ENCODE data around the gene STX2.
"Not testable (repeated sequence)": the region's sequence is repeated elsewhere in the genome, so short reads cannot be mapped to it uniquely, and the experiment has no call there.

The STX2 gene

GRCh38 chr12:130838951-130839769 is at the start of gene STX2:
STX2 (minus strand) TSS chr12:130839250; CDS start chr12:130839099, 151 bp downstream.
- H3K4me3 ChIP-seq (ENCODE audit: low read length) = peak within 1 kb of the TSS; percentile 92
- peaks cover 10% of the 10 kb centered on the region for H3K4me1 ChIP-seq (ENCODE audit: control insufficient read depth, insufficient read depth, low read length)
- H3K27me3 ChIP-seq (replicated peaks; ENCODE audit: control insufficient read depth, insufficient read depth, low read length) = no peaks in the 10 kb centered on the region
- peak; percentile 93 for DNase-seq (ENCODE audit: low read depth)
- H3K36me3 ChIP-seq (ENCODE audit: control insufficient read depth, insufficient read depth, low read length, severe bottlenecking) = no peaks in the 10 kb centered on the region
- H3K9ac ChIP-seq (ENCODE audit: low read length) = peak within 1 kb of the TSS; percentile 90
- no peaks in the 10 kb centered on the region for H3K9me3 ChIP-seq (ENCODE audit: control insufficient read depth, low read length)

GRCh38 chr12:130887190-130887589 is 48.1 kb upstream of the STX2 start:
- H3K27me3 ChIP-seq (replicated peaks; ENCODE audit: control insufficient read depth, insufficient read depth, low read length); H3K4me1 ChIP-seq (ENCODE audit: control insufficient read depth, insufficient read depth, low read length); H3K36me3 ChIP-seq (ENCODE audit: control insufficient read depth, insufficient read depth, low read length, severe bottlenecking); H3K4me3 ChIP-seq (ENCODE audit: low read length); H3K9me3 ChIP-seq (ENCODE audit: control insufficient read depth, low read length); H3K9ac ChIP-seq (ENCODE audit: low read length); DNase-seq (ENCODE audit: low read depth): not testable (repeated sequence)

- no peaks in the 10 kb centered on the region for H3K9me3 ChIP-seq (ENCODE audit: control insufficient read depth, low read length)
- H3K27me3 ChIP-seq (replicated peaks; ENCODE audit: control insufficient read depth, insufficient read depth, low read length) = peaks cover 7% of the 10 kb centered on the region
- no peak for DNase-seq (ENCODE audit: low read depth)
- no peak overlapping the region for H3K9ac ChIP-seq (ENCODE audit: low read length)
- H3K4me3 ChIP-seq (ENCODE audit: low read length) = no peak overlapping the region
- H3K36me3 ChIP-seq (ENCODE audit: control insufficient read depth, insufficient read depth, low read length, severe bottlenecking) = peaks cover 11% of the 10 kb centered on the region
- H3K4me1 ChIP-seq (ENCODE audit: control insufficient read depth, insufficient read depth, low read length) = peaks cover 6% of the 10 kb centered on the region
Observed at GRCh38 chr12:130881548-130881947, 42.5 kb upstream of the STX2 start.

GRCh38 chr12:130881046-130881445 is 42.0 kb upstream of the STX2 start:
- no peak for DNase-seq (ENCODE audit: low read depth)
- Histone ChIP-seq H3K36me3 (ENCODE audit: control insufficient read depth, insufficient read depth, low read length, severe bottlenecking) (peaks cover 16% of the 10 kb centered on the region), H3K9ac (ENCODE audit: low read length) (no peak overlapping the region), H3K27me3 (replicated peaks; ENCODE audit: control insufficient read depth, insufficient read depth, low read length) (peaks cover 2% of the 10 kb centered on the region), H3K4me1 (ENCODE audit: control insufficient read depth, insufficient read depth, low read length) (peaks cover 6% of the 10 kb centered on the region), H3K9me3 (ENCODE audit: control insufficient read depth, low read length) (no peaks in the 10 kb centered on the region), H3K4me3 (ENCODE audit: low read length) (peak overlapping the region; percentile 79)

GRCh38 chr12:130880411-130880885 is 41.4 kb upstream of the STX2 start:
- Histone ChIP-seq H3K9me3 (ENCODE audit: control insufficient read depth, low read length) (no peaks in the 10 kb centered on the region), H3K4me1 (ENCODE audit: control insufficient read depth, insufficient read depth, low read length) (peaks cover 6% of the 10 kb centered on the region), H3K36me3 (ENCODE audit: control insufficient read depth, insufficient read depth, low read length, severe bottlenecking) (peaks cover 22% of the 10 kb centered on the region), H3K4me3 (ENCODE audit: low read length) (peak overlapping the region; percentile 79), H3K9ac (ENCODE audit: low read length) (peak overlapping the region; percentile 60), H3K27me3 (replicated peaks; ENCODE audit: control insufficient read depth, insufficient read depth, low read length) (no peaks in the 10 kb centered on the region)
- peak; percentile 15 for DNase-seq (ENCODE audit: low read depth)

GRCh38 chr12:130879781-130880389 is 40.8 kb upstream of the STX2 start:
- Histone ChIP-seq H3K36me3 (ENCODE audit: control insufficient read depth, insufficient read depth, low read length, severe bottlenecking) (peaks cover 28% of the 10 kb centered on the region), H3K9ac (ENCODE audit: low read length) (peak overlapping the region; percentile 60), H3K9me3 (ENCODE audit: control insufficient read depth, low read length) (no peaks in the 10 kb centered on the region), H3K27me3 (replicated peaks; ENCODE audit: control insufficient read depth, insufficient read depth, low read length) (no peaks in the 10 kb centered on the region), H3K4me3 (ENCODE audit: low read length) (peak overlapping the region; percentile 79), H3K4me1 (ENCODE audit: control insufficient read depth, insufficient read depth, low read length) (peaks cover 6% of the 10 kb centered on the region)
- DNase-seq (ENCODE audit: low read depth) = no peak

- Histone ChIP-seq H3K9me3 (ENCODE audit: control insufficient read depth, low read length) (no peaks in the 10 kb centered on the region), H3K36me3 (ENCODE audit: control insufficient read depth, insufficient read depth, low read length, severe bottlenecking) (peaks cover 34% of the 10 kb centered on the region), H3K4me1 (ENCODE audit: control insufficient read depth, insufficient read depth, low read length) (peaks cover 9% of the 10 kb centered on the region), H3K4me3 (ENCODE audit: low read length) (no peak overlapping the region), H3K27me3 (replicated peaks; ENCODE audit: control insufficient read depth, insufficient read depth, low read length) (no peaks in the 10 kb centered on the region), H3K9ac (ENCODE audit: low read length) (no peak overlapping the region)
- no peak for DNase-seq (ENCODE audit: low read depth)
Observed at GRCh38 chr12:130879212-130879686, 40.2 kb upstream of the STX2 start.

GRCh38 chr12:130878193-130879185 is 39.4 kb upstream of the STX2 start:
- DNase-seq (ENCODE audit: low read depth) = no peak
- no peaks in the 10 kb centered on the region for H3K27me3 ChIP-seq (replicated peaks; ENCODE audit: control insufficient read depth, insufficient read depth, low read length)
- no peaks in the 10 kb centered on the region for H3K9me3 ChIP-seq (ENCODE audit: control insufficient read depth, low read length)
- peaks cover 16% of the 10 kb centered on the region for H3K4me1 ChIP-seq (ENCODE audit: control insufficient read depth, insufficient read depth, low read length)
- no peak overlapping the region for H3K9ac ChIP-seq (ENCODE audit: low read length)
- H3K4me3 ChIP-seq (ENCODE audit: low read length) = no peak overlapping the region
- H3K36me3 ChIP-seq (ENCODE audit: control insufficient read depth, insufficient read depth, low read length, severe bottlenecking) = peaks cover 42% of the 10 kb centered on the region

GRCh38 chr12:130877333-130877732 is 38.3 kb upstream of the STX2 start:
- no peaks in the 10 kb centered on the region for H3K9me3 ChIP-seq (ENCODE audit: control insufficient read depth, low read length)

GRCh38 chr12:130876758-130877157 is 37.7 kb upstream of the STX2 start:
- Histone ChIP-seq H3K27me3 (replicated peaks; ENCODE audit: control insufficient read depth, insufficient read depth, low read length) (no peaks in the 10 kb centered on the region), H3K36me3 (ENCODE audit: control insufficient read depth, insufficient read depth, low read length, severe bottlenecking) (peaks cover 49% of the 10 kb centered on the region), H3K9me3 (ENCODE audit: control insufficient read depth, low read length) (no peaks in the 10 kb centered on the region), H3K4me1 (ENCODE audit: control insufficient read depth, insufficient read depth, low read length) (peaks cover 24% of the 10 kb centered on the region), H3K9ac (ENCODE audit: low read length) (no peak overlapping the region), H3K4me3 (ENCODE audit: low read length) (no peak overlapping the region)
- DNase-seq (ENCODE audit: low read depth) = no peak

More at GRCh38 chr12:130877333-130877732, 38.3 kb upstream of the STX2 start:
- no peak for DNase-seq (ENCODE audit: low read depth)
- H3K36me3 ChIP-seq (ENCODE audit: control insufficient read depth, insufficient read depth, low read length, severe bottlenecking) = peaks cover 49% of the 10 kb centered on the region
- H3K4me3 ChIP-seq (ENCODE audit: low read length) = no peak overlapping the region
- H3K9ac ChIP-seq (ENCODE audit: low read length) = no peak overlapping the region
- no peaks in the 10 kb centered on the region for H3K27me3 ChIP-seq (replicated peaks; ENCODE audit: control insufficient read depth, insufficient read depth, low read length)
- peaks cover 24% of the 10 kb centered on the region for H3K4me1 ChIP-seq (ENCODE audit: control insufficient read depth, insufficient read depth, low read length)
